NCI-H1930 (cell line): ENCODE measurements around the gene GXYLT2.

Experiments used
- DNase-seq, 2 experiments: peaks; one replicate each; lab custom pipeline; 2025; lab: John Stamatoyannopoulos, UW

GXYLT2 gene

GRCh38 chr3:73018298-73018697 is 130.5 kb downstream of the GXYLT2 start:
- DNase-seq = no peak

DNA sequence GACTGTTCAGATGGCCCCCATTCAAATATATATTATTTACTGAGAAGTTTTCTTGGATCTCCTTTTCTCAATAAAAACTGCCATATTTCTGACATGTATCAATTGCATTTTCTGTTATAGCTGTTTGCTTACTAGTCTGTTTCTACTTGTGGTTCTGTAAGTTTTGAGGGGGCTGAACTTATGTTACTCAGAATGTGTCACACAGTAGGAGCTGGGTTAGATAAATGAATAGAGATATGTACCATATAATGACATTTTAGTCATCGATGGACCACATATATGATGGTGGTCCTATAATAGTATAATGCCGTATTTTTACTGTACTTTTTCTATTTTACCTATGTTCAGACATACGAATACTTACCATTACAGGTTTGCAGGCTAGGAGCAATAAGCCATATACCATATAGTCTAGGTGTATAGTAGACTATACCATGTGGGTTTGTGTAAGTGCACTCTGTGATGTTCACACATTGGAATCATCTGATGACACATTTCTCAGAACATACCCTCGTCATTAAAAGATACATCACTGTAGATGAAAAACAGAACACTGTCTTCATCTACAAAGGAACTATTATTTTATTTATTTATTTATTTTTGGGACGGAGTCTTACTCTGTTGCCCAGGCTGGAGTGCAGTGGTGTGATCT is 131.1 kb downstream of the GXYLT2 start:
- DNase-seq = no peak

- DNase-seq = no peak
Observed at GRCh38 chr3:73021301-73021835, 133.5 kb downstream of the GXYLT2 start.

DNA sequence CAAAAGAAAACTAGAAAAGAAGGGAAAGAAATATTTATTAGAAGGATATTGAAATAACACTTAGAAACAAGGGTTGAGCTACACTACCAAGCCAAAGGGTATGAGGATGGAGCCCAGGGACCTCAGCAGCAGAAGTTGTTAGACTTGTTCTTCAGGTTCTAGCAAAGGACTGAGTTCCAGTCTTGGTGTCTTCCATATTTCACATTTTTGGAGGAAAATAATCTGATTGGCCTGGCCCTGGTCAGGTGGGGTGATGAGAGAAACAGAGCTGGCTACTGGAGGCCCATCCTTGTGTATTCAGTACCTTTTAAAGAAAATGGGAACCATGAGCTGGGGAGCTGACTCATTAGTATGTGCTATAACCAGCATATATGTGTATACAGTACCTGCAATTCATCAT is 137.0 kb downstream of the GXYLT2 start:
- no peak for DNase-seq

GRCh38 chr3:73026111-73026759 is 138.4 kb downstream of the GXYLT2 start:
- no peak for DNase-seq
